HCT116 (cell line): ENCODE results near the gene PDILT. TPM values are rescaled to one million over a fixed set of nuclear protein-coding genes. Genes with fewer than 3 reads are reported as not detected.

ENCODE experiments used
- ATAC-seq: fragments of 200-7000 bp; cut with Tn5 transposase; 2 replicates; pipeline ENCODE4 v1.9.1; 2020; ENCODE audit warnings: mild to moderate bottlenecking, moderate library complexity
- BruUV-seq: library from RNA; stranded (reverse); fragments of 400-500 nt; replicated peaks from 2 replicates; lab custom pipeline; 2021; lab: Mats Ljungman, UMichigan
- CTCF ChIA-PET: fragments of 300-600 bp; sonication (Branson Sonifier 250); formaldehyde crosslinking; loops from one replicate; lab custom pipeline; 2021; ENCODE audit warnings: antibody characterized with exemption; lab: Charles Lee
- POLR2A ChIA-PET: fragments of 300-600, 350-600 bp; sonication (Branson Sonifier 250); formaldehyde crosslinking; loops from one replicate; lab custom pipeline; 2021; ENCODE audit warnings: antibody characterized with exemption; lab: Charles Lee
- RAD21 ChIA-PET, 2 experiments: fragments of 300-600 bp; sonication (Branson Sonifier 250); formaldehyde crosslinking; loops; one replicate each; lab custom pipeline; 2023; ENCODE audit warnings: low total read pairs in 2 of 2; ENCODE audit not compliant: uncharacterized antibody in 2 of 2, unreplicated experiment in 2 of 2, low non-redundant PET in 1 of 2; lab: Charles Lee
- DNase-seq: peaks from one replicate; pipeline ENCODE4 v3.0.0-alpha.2; 2010; ENCODE audit warnings: low read depth, low spot score
- H2AFZ ChIP-seq: fragments of 200-600 bp; shearing (Covaris generic), sonication (generic); 2 replicates; pipeline ENCODE4 v1.6.1; 2017; ENCODE audit warnings: low read depth, mixed run types, mixed read lengths, antibody characterized with exemption, low read length; ENCODE audit not compliant: poor library complexity, severe bottlenecking
- H3K27ac ChIP-seq: 2 replicates; pipeline ENCODE4 v1.5.1; 2012; ENCODE audit warnings: low read depth, low read length
- H3K27me3 ChIP-seq: fragments of 200-600 bp; sonication (generic); 2 replicates; pipeline ENCODE4 v1.6.1; 2016; ENCODE audit warnings: mixed run types, low read length, mixed read lengths; ENCODE audit not compliant: insufficient read depth
- H3K36me3 ChIP-seq, 2 experiments: fragments of 200-500 bp in 1 of 2; fragments of 200-600 bp in 1 of 2; sonication (Bioruptor generic) in 1 of 2; sonication (generic) in 1 of 2; 2 replicates each; pipeline versions ENCODE4 v1.5.1 to v1.6.1; 2014 to 2016; ENCODE audit warnings: low read length in 2 of 2, inconsistent platforms in 1 of 2, mixed read lengths in 1 of 2, mixed run types in 1 of 2; ENCODE audit not compliant: insufficient read depth in 2 of 2, control insufficient read depth in 1 of 2
- H3K4me1 ChIP-seq, 2 experiments: fragments of 200-600 bp in 1 of 2; sonication (generic) in 1 of 2; 2 replicates each; pipeline versions ENCODE4 v1.5.1 to v1.6.1; 2012 to 2017; ENCODE audit warnings: low read length in 2 of 2, inconsistent platforms in 1 of 2, mild to moderate bottlenecking in 1 of 2, mixed read lengths in 1 of 2, mixed run types in 1 of 2, moderate library complexity in 1 of 2; ENCODE audit not compliant: insufficient read depth in 2 of 2, control insufficient read depth in 1 of 2
- H3K4me2 ChIP-seq: fragments of 200-600 bp; sonication (generic); 2 replicates; pipeline ENCODE4 v1.6.1; 2017; ENCODE audit warnings: mixed run types, low read length, mixed read lengths
- H3K4me3 ChIP-seq, 2 experiments: fragments of 200-600 bp in 1 of 2; sonication (generic) in 1 of 2; replicated peaks in 1 of 2; 2 replicates each; pipeline ENCODE4 v1.5.1; 2011 to 2016; ENCODE audit warnings: low read length in 2 of 2, control low read depth in 1 of 2, low read depth in 1 of 2, mild to moderate bottlenecking in 1 of 2, mixed read lengths in 1 of 2, mixed run types in 1 of 2
- H3K79me2 ChIP-seq: fragments of 200-600 bp; sonication (generic); 2 replicates; pipeline ENCODE4 v1.6.1; 2017; ENCODE audit warnings: mild to moderate bottlenecking, mixed run types, low read length, moderate library complexity, mixed read lengths; ENCODE audit not compliant: insufficient read depth
- H3K9ac ChIP-seq: fragments of 200-600 bp; sonication (generic); 2 replicates; pipeline ENCODE4 v1.6.1; 2016; ENCODE audit warnings: low read length, mixed read lengths
- H3K9me2 ChIP-seq: fragments of 200-600 bp; sonication (generic), shearing (Covaris generic); 2 replicates; pipeline ENCODE4 v1.6.1; 2017; ENCODE audit warnings: mixed run types, mild to moderate bottlenecking, moderate library complexity; ENCODE audit not compliant: insufficient read depth
- H3K9me3 ChIP-seq, 2 experiments: fragments of 200-500 bp in 1 of 2; fragments of 200-600 bp in 1 of 2; sonication (Bioruptor generic) in 1 of 2; sonication (generic) in 1 of 2; 2 replicates each; pipeline ENCODE4 v1.6.1; 2014 to 2017; ENCODE audit warnings: low read length in 2 of 2, mixed read lengths in 2 of 2, inconsistent platforms in 1 of 2, low read depth in 1 of 2, mild to moderate bottlenecking in 1 of 2, mixed run types in 1 of 2, moderate library complexity in 1 of 2; ENCODE audit not compliant: control insufficient read depth in 1 of 2, insufficient read depth in 1 of 2
- H4K20me1 ChIP-seq: fragments of 200-600 bp; sonication (generic), shearing (Covaris generic); 2 replicates; pipeline ENCODE4 v1.6.1; 2017; ENCODE audit warnings: mixed run types, mild to moderate bottlenecking, moderate library complexity; ENCODE audit not compliant: insufficient read depth
- JUND ChIP-seq: IDR thresholded peaks from 2 replicates; pipeline ENCODE4 v1.6.1; 2012
- SP1 ChIP-seq: IDR thresholded peaks from 2 replicates; pipeline ENCODE4 v1.6.1; 2012; ENCODE audit warnings: low read depth
- ZFX ChIP-seq: fragments of 450-650 bp; IDR thresholded peaks from 2 replicates; pipeline ENCODE4 v1.6.1; 2017
- ZNF274 ChIP-seq: fragments of 200-500 bp; sonication (Bioruptor generic); IDR thresholded peaks from 2 replicates; pipeline ENCODE4 v1.6.1; 2014; ENCODE audit warnings: mild to moderate bottlenecking, low read depth, low read length, inconsistent platforms
- intact Hi-C: fragments of 100-400 bp; cut with micrococcal nuclease; formaldehyde crosslinking; loops from 2 replicates; pipeline ENCODE4 v1.10.0; 2022
- total RNA-seq: library from RNA; stranded (reverse); gene quantifications from one replicate; pipeline ENCODE4 v1.2.1, GENCODE V29; 2021; ENCODE audit not compliant: unreplicated experiment
- TF ChIP-seq, protein P1 (sequence below): IDR thresholded peaks from 2 replicates; pipeline ENCODE4 v1.6.1; 2012
- TF ChIP-seq, protein P2 (sequence below), 3 experiments: fragments of 200-600 bp in 1 of 3; sonication (generic) in 1 of 3; IDR thresholded peaks in 2 of 3; conservative IDR thresholded peaks in 1 of 3; 2 replicates each; pipeline ENCODE4 v1.5.1; 2012 to 2017; ENCODE audit warnings: low read depth in 2 of 3, low read length in 2 of 3, antibody characterized with exemption in 1 of 3, borderline replicate concordance in 1 of 3, control low read depth in 1 of 3, mild to moderate bottlenecking in 1 of 3, mixed read lengths in 1 of 3, mixed run types in 1 of 3, moderate library complexity in 1 of 3; ENCODE audit not compliant: insufficient read depth in 1 of 3
- TF ChIP-seq, protein P3 (sequence below): IDR thresholded peaks from 2 replicates; pipeline ENCODE4 v1.6.1; 2012; ENCODE audit warnings: low read depth

Gene PDILT
- total RNA-seq, 1 experiment from 2014 or later: not detected

DNA sequence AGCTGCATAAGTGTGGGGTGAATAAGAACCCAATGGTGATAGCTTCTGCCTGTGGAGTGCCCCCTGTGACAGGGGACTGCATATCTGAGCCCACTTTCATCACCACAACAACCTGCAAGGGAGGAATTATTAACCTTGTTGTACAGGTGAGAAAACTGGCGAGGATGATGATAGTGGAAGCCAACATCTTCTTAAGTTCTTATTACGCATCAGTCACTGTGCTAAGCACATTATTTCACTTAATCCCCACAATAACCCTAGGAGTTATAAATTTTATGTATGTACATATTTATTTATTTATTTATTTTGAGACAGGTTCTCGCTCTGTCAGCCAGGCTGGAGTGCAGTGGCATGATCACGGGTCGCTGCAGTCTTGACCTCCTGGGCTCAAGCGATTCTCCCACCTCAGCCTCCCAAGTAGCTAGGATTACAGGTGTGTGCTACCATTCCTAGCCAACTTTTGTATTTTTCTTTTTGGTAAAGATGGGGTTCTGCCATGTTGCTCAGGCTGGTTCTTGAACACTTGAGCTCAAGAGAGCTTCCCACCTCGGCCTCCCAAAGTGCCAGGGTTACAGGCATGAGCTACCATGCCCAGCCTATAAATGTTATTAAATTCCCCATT, 7.6 kb downstream of the PDILT start:
- POLR2A ChIA-PET: no interaction called here
- H3K9me3 ChIP-seq: no peaks in the 10 kb centered on the region
- no peaks in the 10 kb centered on the region for H3K9me2 ChIP-seq
- no peak overlapping the region for H3K4me2 ChIP-seq
- H3K4me1 ChIP-seq: no peaks in the 10 kb centered on the region; a peak in 1 of 4 replicates
- intact Hi-C loops: no loop called here
- no peak overlapping the region for H3K9ac ChIP-seq
- DNase-seq (no peak), ATAC-seq (no peak)
- BruUV-seq: no TSS peak
- CTCF ChIA-PET: interaction anchor here (1.3 kb wide), 1 partner anchor 11 kb away, joined by 4 read pairs; no protein-coding TSS in a partner anchor
- H3K27ac ChIP-seq: no peak overlapping the region
- no peaks in the 10 kb centered on the region for H3K36me3 ChIP-seq
- no peak overlapping the region for H2AFZ ChIP-seq
- peaks cover 8% of the 10 kb centered on the region; the same call in 1 of the 2 replicates for H3K27me3 ChIP-seq
- no peaks in the 10 kb centered on the region for H4K20me1 ChIP-seq
- H3K79me2 ChIP-seq: no peaks in the 10 kb centered on the region
- TF ChIP-seq ZFX (no peak), SP1 (no peak), JUND (no peak), ZNF274 (no peak)
- TF ChIP-seq, protein P1, sequence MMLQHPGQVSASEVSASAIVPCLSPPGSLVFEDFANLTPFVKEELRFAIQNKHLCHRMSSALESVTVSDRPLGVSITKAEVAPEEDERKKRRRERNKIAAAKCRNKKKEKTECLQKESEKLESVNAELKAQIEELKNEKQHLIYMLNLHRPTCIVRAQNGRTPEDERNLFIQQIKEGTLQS: no peak
- TF ChIP-seq, protein P2, sequence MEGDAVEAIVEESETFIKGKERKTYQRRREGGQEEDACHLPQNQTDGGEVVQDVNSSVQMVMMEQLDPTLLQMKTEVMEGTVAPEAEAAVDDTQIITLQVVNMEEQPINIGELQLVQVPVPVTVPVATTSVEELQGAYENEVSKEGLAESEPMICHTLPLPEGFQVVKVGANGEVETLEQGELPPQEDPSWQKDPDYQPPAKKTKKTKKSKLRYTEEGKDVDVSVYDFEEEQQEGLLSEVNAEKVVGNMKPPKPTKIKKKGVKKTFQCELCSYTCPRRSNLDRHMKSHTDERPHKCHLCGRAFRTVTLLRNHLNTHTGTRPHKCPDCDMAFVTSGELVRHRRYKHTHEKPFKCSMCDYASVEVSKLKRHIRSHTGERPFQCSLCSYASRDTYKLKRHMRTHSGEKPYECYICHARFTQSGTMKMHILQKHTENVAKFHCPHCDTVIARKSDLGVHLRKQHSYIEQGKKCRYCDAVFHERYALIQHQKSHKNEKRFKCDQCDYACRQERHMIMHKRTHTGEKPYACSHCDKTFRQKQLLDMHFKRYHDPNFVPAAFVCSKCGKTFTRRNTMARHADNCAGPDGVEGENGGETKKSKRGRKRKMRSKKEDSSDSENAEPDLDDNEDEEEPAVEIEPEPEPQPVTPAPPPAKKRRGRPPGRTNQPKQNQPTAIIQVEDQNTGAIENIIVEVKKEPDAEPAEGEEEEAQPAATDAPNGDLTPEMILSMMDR (IDR thresholded peaks at IDR 0.05 in 2 of 3, conservative IDR thresholded peaks at IDR 0.05 in 1 of 3; ENCODE audit: borderline replicate concordance in 1 of 3, insufficient read depth in 1 of 3, low read depth in 2 of 3, low read length in 2 of 3): no peak
- TF ChIP-seq, protein P3, sequence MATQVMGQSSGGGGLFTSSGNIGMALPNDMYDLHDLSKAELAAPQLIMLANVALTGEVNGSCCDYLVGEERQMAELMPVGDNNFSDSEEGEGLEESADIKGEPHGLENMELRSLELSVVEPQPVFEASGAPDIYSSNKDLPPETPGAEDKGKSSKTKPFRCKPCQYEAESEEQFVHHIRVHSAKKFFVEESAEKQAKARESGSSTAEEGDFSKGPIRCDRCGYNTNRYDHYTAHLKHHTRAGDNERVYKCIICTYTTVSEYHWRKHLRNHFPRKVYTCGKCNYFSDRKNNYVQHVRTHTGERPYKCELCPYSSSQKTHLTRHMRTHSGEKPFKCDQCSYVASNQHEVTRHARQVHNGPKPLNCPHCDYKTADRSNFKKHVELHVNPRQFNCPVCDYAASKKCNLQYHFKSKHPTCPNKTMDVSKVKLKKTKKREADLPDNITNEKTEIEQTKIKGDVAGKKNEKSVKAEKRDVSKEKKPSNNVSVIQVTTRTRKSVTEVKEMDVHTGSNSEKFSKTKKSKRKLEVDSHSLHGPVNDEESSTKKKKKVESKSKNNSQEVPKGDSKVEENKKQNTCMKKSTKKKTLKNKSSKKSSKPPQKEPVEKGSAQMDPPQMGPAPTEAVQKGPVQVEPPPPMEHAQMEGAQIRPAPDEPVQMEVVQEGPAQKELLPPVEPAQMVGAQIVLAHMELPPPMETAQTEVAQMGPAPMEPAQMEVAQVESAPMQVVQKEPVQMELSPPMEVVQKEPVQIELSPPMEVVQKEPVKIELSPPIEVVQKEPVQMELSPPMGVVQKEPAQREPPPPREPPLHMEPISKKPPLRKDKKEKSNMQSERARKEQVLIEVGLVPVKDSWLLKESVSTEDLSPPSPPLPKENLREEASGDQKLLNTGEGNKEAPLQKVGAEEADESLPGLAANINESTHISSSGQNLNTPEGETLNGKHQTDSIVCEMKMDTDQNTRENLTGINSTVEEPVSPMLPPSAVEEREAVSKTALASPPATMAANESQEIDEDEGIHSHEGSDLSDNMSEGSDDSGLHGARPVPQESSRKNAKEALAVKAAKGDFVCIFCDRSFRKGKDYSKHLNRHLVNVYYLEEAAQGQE: no peak
- TF ChIP-seq, all 23 proteins: peak for 0
- RAD21 ChIA-PET: no interaction called here
- no peak overlapping the region for H3K4me3 ChIP-seq
